GM12891 (cell line): ENCODE results near the gene GIGYF2.

Experiments
- POLR2A ChIP-seq: IDR thresholded peaks from 2 replicates; pipeline ENCODE4 v1.6.1; 2011; ENCODE audit warnings: low read depth, low read length, control low read depth
- POLR2AphosphoS5 ChIP-seq: IDR thresholded peaks from 2 replicates; pipeline ENCODE4 v1.6.1; 2011; ENCODE audit warnings: low read depth, low read length, control low read depth

- TF ChIP-seq POLR2A (no peak), POLR2AphosphoS5 (no peak)
Measured at GRCh38 chr2:232871835-232872736, 175.0 kb downstream of the GIGYF2 start.
